SK-N-MC (cell line): ENCODE results near the gene C1R.

Experiments
- DNase-seq: peaks from one replicate; pipeline ENCODE4 v3.0.0-alpha.2; 2011; ENCODE audit warnings: low read depth, low spot score
- H3K27ac ChIP-seq: fragments of 200-600 bp; sonication (generic); 2 replicates; pipeline ENCODE4 v1.5.1; 2016; ENCODE audit warnings: mixed run types
- H3K36me3 ChIP-seq: fragments of 200-600 bp; sonication (generic); 2 replicates; pipeline ENCODE4 v1.6.1; 2017; ENCODE audit warnings: antibody characterized with exemption, low read length, mixed read lengths; ENCODE audit not compliant: insufficient read depth
- H3K4me3 ChIP-seq: fragments of 200-600 bp; sonication (generic); 2 replicates; pipeline ENCODE4 v1.5.1; 2016
- H3K9ac ChIP-seq: fragments of 200-600 bp; sonication (generic); 2 replicates; pipeline ENCODE4 v1.8.0; 2017; ENCODE audit warnings: mixed run types, mixed read lengths; ENCODE audit not compliant: insufficient read length
- H3K9me3 ChIP-seq: fragments of 200-600 bp; sonication (generic); 2 replicates; pipeline ENCODE4 v1.6.1; 2017; ENCODE audit warnings: low read depth, mild to moderate bottlenecking, antibody characterized with exemption, low read length, moderate library complexity, mixed read lengths
- EZH2 ChIP-seq: fragments of 200-600 bp; sonication (generic); IDR thresholded peaks from one replicate; pipeline ENCODE4 v1.6.1; 2017; ENCODE audit warnings: antibody characterized with exemption
- FOXP2 ChIP-seq: optimal IDR thresholded peaks from 2 replicates; pipeline ENCODE3; 2011; ENCODE audit warnings: mild to moderate bottlenecking, moderate library complexity; ENCODE audit not compliant: insufficient read depth; ENCODE audit errors: extremely low read length, control extremely low read depth
- POLR2AphosphoS5 ChIP-seq: IDR thresholded peaks from 2 replicates; pipeline ENCODE4 v1.6.1; 2012; ENCODE audit warnings: mild to moderate bottlenecking, low read depth, low read length, borderline replicate concordance

The C1R gene

DNA sequence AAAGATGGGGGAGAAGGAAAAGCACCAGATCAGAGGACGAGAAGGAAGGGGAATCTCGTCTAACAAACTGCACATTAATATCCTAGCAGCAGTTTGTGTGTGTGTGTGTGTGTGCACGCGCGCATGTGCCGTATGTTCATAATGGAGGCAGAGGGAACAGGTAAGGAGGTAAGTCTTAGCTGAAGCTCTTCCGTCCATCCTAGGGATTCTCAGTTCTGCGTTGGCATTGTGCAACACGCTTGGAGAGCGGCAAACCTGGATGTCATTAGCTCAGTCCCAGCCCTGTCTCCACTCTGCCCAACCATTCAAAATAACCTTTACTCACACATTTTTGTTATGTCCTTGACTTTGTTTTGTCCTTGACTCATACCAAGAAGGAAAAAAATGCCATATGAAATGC lies 1.6 kb upstream of the C1R start:
- no peaks in the 10 kb centered on the region for H3K9me3 ChIP-seq
- no peak overlapping the region for H3K9ac ChIP-seq
- no peaks in the 10 kb centered on the region for H3K36me3 ChIP-seq
- TF ChIP-seq POLR2AphosphoS5, result no peak
- no peak for TF ChIP-seq EZH2
- no peak for TF ChIP-seq FOXP2
- no peak for DNase-seq
- H3K4me3 ChIP-seq, result no peak overlapping the region
- no peak overlapping the region for H3K27ac ChIP-seq

DNA sequence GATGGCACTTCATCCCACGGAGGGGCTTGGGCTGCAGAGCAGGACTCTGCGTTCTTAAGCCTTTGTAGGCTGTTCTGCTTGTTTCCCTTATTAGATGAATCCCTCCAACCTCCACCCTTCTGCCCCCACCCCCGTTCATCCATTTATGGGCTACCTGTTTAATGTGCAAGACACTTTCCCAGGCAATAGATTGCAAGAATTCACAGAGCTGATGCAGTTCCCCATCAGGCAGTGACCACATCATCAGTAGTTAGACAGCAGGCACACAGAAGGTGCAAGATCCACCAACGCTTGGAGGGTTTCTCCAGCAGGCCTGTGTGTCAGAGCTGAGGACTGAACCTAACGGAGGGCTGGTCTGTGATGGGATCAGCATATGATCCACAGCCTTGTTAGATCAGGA lies 1.2 kb upstream of the C1R start:
- no peaks in the 10 kb centered on the region for H3K36me3 ChIP-seq
- H3K9me3 ChIP-seq, result no peaks in the 10 kb centered on the region
- DNase-seq, result no peak
- H3K4me3 ChIP-seq, result no peak overlapping the region
- H3K27ac ChIP-seq, result no peak overlapping the region
- no peak for TF ChIP-seq FOXP2
- TF ChIP-seq POLR2AphosphoS5, result no peak
- no peak for TF ChIP-seq EZH2
- H3K9ac ChIP-seq, result no peak overlapping the region

DNA sequence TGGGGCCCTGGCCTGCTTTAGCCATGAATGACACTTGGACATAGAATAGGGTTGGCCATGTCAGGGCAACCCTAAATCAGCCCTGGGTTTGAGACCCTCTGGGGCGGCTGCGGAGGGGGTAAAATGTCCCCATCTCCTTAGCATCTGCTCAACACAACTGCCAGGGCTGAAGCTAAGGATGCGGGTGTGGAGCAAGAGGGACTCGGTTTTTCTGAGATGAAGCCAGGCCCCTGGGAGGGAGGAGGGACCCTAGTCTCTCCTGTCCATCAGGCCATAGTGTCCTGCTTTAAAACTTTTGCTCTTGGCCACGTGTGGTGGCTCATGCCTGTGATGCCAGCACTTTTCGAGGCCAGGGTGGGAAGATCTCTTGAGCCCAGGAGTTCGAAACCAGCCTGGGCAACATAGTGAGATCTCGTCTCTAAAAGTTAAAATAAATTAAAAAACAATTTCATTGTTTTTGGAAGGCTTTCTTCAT lies 778 bp upstream of the C1R start:
- no peak overlapping the region for H3K9ac ChIP-seq
- H3K27ac ChIP-seq, result no peak overlapping the region
- TF ChIP-seq EZH2 (no peak), FOXP2 (no peak)
- no peak for DNase-seq
- no peaks in the 10 kb centered on the region for H3K36me3 ChIP-seq
- H3K9me3 ChIP-seq, result no peaks in the 10 kb centered on the region
- no peak overlapping the region for H3K4me3 ChIP-seq

DNA sequence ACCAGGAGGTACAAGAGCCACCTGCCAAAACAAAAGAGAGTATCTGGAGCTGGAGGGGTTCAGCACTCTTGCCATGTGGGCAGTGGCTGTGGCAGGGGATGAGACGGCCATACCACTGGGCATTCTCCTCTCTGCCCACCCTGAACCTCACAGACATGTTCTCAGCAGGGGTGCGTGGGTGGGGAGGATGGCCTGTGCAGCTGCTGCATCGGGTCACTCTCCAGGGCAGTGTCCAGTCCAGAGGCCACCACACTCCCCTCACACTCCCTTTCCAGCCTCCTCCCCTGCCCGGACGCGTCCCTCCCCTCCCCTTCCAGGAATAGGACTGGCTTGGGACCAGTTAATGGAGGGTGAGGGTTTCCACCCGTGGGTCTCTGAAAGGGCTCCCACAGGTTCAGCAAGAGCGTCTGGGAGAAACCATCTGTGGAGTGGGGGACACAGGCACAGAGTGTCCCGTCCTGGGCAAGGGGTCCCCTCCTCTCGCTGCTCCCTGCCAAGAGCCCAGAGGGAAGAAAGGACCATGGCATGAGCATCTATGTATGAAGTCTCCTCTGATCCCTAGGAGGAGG lies 501 bp downstream of the C1R start:
- no peak for TF ChIP-seq FOXP2
- TF ChIP-seq POLR2AphosphoS5, result no peak
- TF ChIP-seq EZH2, result no peak
- no peak overlapping the region for H3K27ac ChIP-seq
- no peak for DNase-seq
- peak overlapping the region; percentile 50 for H3K9ac ChIP-seq
- no peaks in the 10 kb centered on the region for H3K9me3 ChIP-seq
- peak overlapping the region; percentile 77 for H3K4me3 ChIP-seq
- H3K36me3 ChIP-seq, result no peaks in the 10 kb centered on the region

DNA sequence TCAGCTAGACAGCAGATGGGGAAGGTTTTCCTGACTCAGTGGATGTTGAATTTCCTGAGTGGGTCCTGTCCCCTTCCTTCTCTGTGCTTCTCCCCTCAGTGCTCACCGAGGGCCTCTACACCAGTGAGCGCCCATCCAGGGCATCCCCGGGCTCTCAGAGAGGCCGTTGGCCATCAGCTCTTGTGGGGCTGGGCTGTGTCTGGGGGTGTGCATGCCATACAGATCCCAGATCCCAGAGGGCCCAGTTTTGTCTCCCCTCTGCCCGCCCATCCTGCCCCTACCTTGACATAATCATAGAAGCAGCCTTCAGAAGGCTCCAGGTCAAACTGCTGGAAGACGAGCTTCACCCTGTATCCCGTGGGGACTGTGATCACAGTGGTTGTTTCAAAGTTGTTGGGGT lies 1.1 kb downstream of the C1R start:
- DNase-seq, result no peak
- H3K36me3 ChIP-seq, result no peaks in the 10 kb centered on the region
- H3K27ac ChIP-seq, result no peak overlapping the region
- TF ChIP-seq FOXP2 (no peak), EZH2 (no peak), POLR2AphosphoS5 (no peak)
- no peak overlapping the region for H3K9ac ChIP-seq
- H3K4me3 ChIP-seq, result no peak overlapping the region
- H3K9me3 ChIP-seq, result no peaks in the 10 kb centered on the region

DNA sequence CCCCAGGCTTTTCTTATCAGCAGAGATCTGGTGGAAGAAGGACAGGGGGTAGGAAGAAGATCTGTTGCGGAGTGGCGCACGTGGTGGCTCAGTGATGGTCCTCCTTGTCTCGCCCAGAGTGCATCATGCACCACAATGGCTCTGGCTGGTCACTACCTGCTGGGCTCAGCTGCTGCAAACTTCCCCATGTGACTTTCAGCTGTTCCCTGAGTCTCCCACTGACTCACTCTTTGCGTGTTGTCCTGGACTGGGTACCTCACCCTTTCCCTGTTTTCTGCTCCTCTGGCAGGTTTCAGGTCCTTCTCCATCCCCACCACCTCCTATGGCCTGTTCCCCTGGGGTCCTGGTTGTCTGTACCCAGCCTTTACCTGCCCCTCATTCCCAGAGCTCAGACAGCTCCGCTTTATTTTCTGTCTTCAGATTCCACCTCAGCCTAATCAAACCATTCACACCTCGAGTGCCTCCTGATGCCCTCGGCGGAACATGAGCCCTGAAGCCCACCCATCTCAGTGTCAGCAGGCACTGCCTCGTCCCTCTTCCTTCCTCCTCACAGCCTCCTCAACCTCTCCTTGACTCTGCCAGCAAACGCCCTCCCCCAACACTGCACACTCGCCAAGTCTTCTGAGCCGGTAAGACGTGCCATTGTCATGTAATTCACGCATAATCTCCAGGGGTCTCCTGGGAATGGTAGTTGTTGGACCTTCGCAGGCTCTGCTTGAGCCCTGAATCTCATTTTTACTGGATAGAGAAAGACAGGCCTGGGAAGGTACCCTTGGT lies 1.8 kb downstream of the C1R start:
- Histone ChIP-seq H3K36me3 (no peaks in the 10 kb centered on the region), H3K9me3 (no peaks in the 10 kb centered on the region), H3K9ac (no peak overlapping the region), H3K4me3 (no peak overlapping the region), H3K27ac (no peak overlapping the region)
- TF ChIP-seq EZH2, result no peak
- no peak for TF ChIP-seq POLR2AphosphoS5
- no peak for TF ChIP-seq FOXP2
- DNase-seq, result no peak

DNA sequence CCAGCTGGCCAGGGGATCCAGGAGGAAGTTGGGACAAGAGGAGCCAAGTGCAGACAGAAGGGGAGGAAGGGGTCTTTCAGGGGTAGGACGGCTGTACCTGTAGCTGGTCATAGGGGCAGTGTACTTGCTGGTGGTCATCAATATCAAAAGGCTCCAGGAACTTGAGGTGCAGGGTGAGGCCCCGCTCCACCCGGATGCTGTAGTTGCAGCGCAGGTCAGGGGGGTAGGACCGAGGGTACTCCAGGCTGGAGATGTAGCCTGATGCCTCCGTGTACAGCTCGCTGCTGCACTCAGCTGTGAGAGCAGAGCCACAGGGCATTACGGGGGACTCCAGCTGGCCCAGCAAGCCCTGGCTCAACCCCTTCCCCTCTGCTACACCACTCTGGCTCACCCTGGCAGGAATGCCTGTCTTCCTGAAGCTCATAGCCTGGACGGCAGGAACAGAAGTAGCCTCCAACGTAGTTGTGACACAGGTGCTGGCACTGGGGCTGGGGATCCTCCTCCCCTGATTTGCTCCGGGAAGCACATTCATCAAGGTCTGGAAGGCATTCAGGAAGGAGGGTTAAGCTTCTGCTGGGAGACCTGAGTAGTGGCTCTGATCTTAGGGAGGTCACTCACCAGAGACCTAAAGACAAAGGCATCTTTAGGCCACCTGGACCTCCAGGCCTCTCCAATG lies 2.9 kb downstream of the C1R start:
- H3K27ac ChIP-seq, result no peak overlapping the region
- TF ChIP-seq FOXP2 (no peak), EZH2 (no peak), POLR2AphosphoS5 (no peak)
- no peaks in the 10 kb centered on the region for H3K36me3 ChIP-seq
- DNase-seq, result no peak
- H3K9ac ChIP-seq, result no peak overlapping the region
- H3K4me3 ChIP-seq, result no peak overlapping the region
- no peaks in the 10 kb centered on the region for H3K9me3 ChIP-seq

DNA sequence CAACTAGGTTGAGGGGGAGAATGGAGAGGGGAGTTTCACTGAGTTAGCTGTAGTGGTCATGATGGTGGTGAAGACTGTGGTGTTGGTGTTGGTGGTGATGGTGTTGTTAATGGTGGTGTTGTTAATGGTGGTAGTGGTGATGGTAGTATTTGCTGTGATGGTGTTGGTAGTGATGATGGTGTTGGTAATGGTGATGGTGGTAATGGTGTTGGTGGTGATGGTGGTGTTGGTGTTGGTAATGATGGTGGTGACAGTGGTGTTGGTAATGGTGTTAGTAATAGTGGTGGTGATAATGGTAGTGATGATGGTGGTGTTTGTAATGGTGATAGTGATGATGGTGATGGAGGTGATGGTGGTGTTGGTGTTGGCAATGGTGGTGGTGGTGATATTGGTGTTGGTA lies 9.1 kb downstream of the C1R start:
- TF ChIP-seq POLR2AphosphoS5, result no peak
- no peak for TF ChIP-seq FOXP2
- TF ChIP-seq EZH2, result no peak
- Histone ChIP-seq H3K36me3 (no peaks in the 10 kb centered on the region), H3K9ac (no peak overlapping the region), H3K27ac (no peak overlapping the region), H3K4me3 (no peak overlapping the region), H3K9me3 (no peaks in the 10 kb centered on the region)
- no peak for DNase-seq

DNA sequence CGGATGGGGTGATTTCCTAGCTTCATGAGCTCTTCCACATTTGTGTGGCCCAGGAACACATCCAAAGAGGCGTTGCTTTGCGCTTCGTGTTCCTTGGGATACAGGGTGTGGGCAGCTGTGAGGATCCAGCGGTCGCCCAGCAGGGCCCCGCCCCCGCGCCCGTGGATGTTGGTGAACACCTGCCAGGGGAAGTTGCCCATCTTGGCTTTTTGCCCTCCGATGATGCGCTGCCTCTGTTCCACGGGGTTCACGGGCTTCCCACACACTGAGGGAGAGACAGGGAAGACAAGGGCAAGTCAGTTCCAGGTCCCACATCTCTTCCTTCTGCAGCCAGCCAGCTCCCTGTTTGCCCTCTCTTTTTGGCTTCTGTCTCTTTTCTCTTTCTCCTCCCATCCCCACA lies 11.2 kb downstream of the C1R start:
- Histone ChIP-seq H3K36me3 (no peaks in the 10 kb centered on the region), H3K4me3 (no peak overlapping the region), H3K9me3 (no peaks in the 10 kb centered on the region), H3K9ac (no peak overlapping the region), H3K27ac (no peak overlapping the region)
- DNase-seq, result no peak
- TF ChIP-seq FOXP2, result no peak
- no peak for TF ChIP-seq POLR2AphosphoS5
- no peak for TF ChIP-seq EZH2
